Bronchus fibroblast of lung (primary cell): ENCODE results near the gene FNDC3A. TPM values are rescaled to one million over a fixed set of nuclear protein-coding genes. Genes with fewer than 3 reads are reported as not detected.

ENCODE experiments used
- total RNA-seq: library from RNA; depleted of rRNA; stranded (reverse); fragments of >200 nt; gene quantifications from 2 replicates; pipeline ENCODE4 v1.2.3, GENCODE V29; 2015

Gene FNDC3A, protein sequence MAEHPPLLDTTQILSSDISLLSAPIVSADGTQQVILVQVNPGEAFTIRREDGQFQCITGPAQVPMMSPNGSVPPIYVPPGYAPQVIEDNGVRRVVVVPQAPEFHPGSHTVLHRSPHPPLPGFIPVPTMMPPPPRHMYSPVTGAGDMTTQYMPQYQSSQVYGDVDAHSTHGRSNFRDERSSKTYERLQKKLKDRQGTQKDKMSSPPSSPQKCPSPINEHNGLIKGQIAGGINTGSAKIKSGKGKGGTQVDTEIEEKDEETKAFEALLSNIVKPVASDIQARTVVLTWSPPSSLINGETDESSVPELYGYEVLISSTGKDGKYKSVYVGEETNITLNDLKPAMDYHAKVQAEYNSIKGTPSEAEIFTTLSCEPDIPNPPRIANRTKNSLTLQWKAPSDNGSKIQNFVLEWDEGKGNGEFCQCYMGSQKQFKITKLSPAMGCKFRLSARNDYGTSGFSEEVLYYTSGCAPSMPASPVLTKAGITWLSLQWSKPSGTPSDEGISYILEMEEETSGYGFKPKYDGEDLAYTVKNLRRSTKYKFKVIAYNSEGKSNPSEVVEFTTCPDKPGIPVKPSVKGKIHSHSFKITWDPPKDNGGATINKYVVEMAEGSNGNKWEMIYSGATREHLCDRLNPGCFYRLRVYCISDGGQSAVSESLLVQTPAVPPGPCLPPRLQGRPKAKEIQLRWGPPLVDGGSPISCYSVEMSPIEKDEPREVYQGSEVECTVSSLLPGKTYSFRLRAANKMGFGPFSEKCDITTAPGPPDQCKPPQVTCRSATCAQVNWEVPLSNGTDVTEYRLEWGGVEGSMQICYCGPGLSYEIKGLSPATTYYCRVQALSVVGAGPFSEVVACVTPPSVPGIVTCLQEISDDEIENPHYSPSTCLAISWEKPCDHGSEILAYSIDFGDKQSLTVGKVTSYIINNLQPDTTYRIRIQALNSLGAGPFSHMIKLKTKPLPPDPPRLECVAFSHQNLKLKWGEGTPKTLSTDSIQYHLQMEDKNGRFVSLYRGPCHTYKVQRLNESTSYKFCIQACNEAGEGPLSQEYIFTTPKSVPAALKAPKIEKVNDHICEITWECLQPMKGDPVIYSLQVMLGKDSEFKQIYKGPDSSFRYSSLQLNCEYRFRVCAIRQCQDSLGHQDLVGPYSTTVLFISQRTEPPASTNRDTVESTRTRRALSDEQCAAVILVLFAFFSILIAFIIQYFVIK
- total RNA-seq = 22.1 and 25.9 TPM in 2 replicates

DNA sequence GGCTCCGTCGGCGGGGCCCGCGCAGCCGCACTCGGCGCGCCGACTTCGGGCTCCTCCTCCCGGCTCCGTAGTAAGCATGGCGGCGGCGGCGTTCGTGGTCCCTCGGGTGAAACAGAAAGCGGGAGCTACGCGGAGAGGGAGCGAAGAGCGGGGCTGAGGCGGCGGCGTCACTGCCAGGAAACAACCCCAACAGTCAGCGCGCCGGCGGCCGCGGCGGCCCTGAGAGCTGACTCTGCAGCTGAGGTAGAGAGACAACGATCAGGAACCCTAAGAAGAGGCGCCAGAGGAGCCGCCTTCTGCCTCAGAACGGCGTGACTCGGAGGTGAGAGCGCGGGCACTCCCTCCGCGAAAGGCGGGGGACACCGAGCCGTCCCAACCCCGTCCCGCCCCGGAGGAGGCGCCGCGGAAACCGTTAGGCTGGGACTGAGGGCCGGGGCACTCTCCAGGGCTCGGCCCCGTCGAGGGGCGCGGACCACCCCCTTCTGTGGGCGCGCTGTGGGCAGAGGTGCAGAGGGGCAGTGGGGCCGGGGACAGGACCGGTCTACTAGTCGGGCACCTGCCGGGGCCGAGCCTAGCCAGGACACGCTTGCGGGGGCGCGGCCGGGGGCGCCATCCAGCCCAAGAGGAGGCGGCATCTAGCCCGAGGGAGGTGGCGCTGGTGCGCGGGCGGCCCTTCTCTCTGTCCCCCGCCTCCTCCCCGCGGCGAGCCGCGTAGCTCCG, at the start of gene FNDC3A:
TSS of gene FNDC3A (plus strand) at position 57 of the 720 bp plus-strand sequence. CDS start 30,279 bp downstream, outside the sequence.

DNA sequence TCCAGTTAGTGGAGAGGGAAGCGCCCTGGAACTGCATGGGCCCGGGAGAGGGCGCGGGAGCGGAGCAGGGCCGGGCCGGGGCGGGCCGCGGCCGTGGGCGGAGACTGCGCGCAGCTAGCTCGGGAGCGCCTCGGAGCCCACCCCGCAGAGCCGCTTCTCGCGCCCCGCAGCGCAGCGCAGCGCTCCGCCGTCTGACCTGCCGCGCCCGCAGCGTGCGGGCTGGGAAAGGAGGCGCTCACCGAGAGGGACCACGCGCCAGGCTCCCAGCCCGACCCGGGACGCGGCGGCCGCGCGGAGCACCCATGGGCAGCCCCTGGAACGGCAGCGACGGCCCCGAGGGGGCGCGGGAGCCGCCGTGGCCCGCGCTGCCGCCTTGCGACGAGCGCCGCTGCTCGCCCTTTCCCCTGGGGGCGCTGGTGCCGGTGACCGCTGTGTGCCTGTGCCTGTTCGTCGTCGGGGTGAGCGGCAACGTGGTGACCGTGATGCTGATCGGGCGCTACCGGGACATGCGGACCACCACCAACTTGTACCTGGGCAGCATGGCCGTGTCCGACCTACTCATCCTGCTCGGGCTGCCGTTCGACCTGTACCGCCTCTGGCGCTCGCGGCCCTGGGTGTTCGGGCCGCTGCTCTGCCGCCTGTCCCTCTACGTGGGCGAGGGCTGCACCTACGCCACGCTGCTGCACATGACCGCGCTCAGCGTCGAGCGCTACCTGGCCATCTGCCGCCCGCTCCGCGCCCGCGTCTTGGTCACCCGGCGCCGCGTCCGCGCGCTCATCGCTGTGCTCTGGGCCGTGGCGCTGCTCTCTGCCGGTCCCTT, 244.5 kb downstream of the FNDC3A start, which contains the start of gene MLNR:
TSS of gene MLNR (plus strand) at position 303 of the 820 bp plus-strand sequence. CDS start at position 303, 0 bp downstream.

DNA sequence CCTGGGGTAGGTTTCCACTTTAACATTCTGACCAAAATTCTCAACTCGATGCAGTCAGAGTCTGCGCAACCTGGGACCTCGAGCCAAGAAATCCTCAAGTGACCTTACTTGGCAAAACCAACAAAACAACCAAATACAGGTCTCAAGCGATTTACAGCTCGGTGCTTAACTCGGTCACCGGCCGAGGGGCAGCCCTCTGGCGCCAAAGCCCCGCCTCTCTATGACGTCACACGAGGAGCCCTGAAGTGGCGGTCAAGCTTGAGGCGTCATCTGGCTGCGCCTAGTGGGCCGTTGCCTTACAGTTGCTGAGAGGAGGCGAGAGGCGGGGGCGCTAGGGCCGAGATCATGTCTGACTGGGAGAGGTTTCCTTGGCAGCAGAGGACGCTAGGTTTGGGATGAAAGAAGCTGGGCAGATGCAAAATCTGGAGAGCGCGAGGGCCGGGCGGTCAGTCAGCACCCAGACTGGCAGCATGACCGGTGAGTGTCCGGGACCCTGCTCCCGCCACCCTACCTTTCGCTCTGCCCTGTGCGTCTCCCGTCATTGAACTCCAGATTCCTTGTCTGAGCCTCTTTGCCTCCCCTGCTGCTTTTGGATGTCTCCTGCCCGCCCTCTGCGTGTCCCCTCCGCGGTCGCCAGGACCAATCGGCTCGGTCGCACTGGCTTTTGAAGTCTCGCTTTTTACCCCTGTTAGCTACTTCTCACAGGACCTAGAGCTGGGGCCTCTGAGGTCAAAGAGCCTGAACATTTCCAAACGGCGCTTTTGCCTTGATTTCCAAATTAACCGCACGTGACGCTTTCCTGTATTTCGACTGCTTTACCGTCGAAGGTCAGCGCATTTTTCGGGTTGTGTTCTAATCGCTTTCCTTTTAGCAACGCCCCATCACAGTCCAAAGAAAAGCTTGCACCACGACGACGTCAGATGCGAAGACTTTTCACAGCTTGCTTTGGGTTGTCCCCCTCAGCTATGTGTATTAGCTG, 272.2 kb downstream of the FNDC3A start, which contains the start of gene CDADC1:
TSS of gene CDADC1 (plus strand) at position 283 of the 979 bp plus-strand sequence. CDS start at position 396, 113 bp downstream.

Other genes with a start within 250 kb of the FNDC3A start
- 0.17 TPM in 1 of 2 replicates, not detected in the other for gene MLNR, start 244.4 kb downstream of the FNDC3A start, total RNA-seq